ENCODE results near the gene PEDS1. TPM values are rescaled to one million over a fixed set of nuclear protein-coding genes. Genes with fewer than 3 reads are reported as not detected.

Gene PEDS1
- total and polyA plus RNA-seq, 2 of the 13 experiments (the other 11 are each of a cell fraction or from before 2014, with no cell fraction given) = 30.5 to 93.9 TPM

DNA sequence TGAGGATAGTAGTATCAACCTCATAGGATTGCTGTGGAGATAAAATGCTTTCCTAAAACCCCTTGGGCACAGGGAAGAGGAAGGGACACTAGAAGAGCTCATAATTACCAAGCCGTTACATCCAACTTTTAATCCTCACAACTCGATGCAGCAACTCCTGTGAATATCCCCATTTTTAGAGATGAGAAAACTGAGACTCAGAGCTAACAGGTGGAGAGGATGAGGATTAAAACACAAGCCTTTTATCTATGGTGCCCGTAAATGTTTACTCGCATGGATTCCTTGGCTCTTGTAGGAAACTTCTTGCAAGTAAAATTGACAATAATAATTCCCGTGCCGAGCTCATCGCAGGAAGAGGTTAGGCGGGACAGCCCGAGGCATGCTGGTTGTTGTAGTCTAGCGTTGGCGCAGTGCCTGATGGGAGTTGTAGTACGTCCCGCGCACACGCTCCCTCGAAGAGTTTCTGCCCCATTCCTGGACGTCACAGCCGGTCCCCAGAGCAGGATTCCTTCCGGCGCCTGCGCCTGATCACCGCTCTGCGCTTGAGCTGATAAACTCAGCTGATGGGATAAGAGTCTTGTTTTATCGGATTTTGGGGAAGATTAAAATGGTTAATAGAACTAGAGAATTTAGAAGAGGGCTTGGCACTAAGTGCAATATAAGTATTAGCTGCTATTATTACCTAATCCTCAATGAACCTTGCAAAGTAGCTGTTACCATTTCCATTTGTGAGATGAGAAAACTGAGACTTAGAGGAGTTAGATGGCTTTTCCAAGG lies 37.7 kb downstream of the PEDS1 start (continued):
- peak; percentile 97 for TF ChIP-seq GABPB1 (CRISPR knock-in tag; IDR thresholded peaks at IDR 0.05)
- peak; percentile 98 for TF ChIP-seq SUZ12 (IDR thresholded peaks at IDR 0.05; ENCODE audit: low read depth, low read length)
- TF ChIP-seq NFE2L2 (IDR thresholded peaks at IDR 0.05; ENCODE audit: low read length) = peak; percentile 0; the same call in 1 of the 2 replicates
- TF ChIP-seq ZNF496 (CRISPR knock-in tag; IDR thresholded peaks at IDR 0.05; ENCODE audit: insufficient replicate concordance) = no peak
- peak; percentile 96 for TF ChIP-seq ZFP62 (CRISPR knock-in tag; IDR thresholded peaks at IDR 0.05)
- TF ChIP-seq, protein P1, sequence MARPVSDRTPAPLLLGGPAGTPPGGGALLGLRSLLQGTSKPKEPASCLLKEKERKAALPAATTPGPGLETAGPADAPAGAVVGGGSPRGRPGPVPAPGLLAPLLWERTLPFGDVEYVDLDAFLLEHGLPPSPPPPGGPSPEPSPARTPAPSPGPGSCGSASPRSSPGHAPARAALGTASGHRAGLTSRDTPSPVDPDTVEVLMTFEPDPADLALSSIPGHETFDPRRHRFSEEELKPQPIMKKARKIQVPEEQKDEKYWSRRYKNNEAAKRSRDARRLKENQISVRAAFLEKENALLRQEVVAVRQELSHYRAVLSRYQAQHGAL (CRISPR knock-in tag; IDR thresholded peaks at IDR 0.05; ENCODE audit: not compliant biosample characterization) = peak; percentile 56
- TF ChIP-seq RARA (CRISPR knock-in tag; IDR thresholded peaks at IDR 0.05) = peak; percentile 44; the same call in 1 of the 2 replicates
- peak; percentile 91 for TF ChIP-seq ATF2 (CRISPR knock-in tag; IDR thresholded peaks at IDR 0.05)
- TF ChIP-seq XRCC5 (optimal IDR thresholded peaks at IDR 0.05; ENCODE audit: low read length) = peak; percentile 94
- TF ChIP-seq NR2F6 (IDR thresholded peaks at IDR 0.05) = no peak
- peak; percentile 48 for TF ChIP-seq NR2F6 (CRISPR knock-in tag; IDR thresholded peaks at IDR 0.05)
- peak; percentile 80 for TF ChIP-seq BCL6 (CRISPR knock-in tag; IDR thresholded peaks at IDR 0.05)
- TF ChIP-seq MIER3 (CRISPR knock-in tag; IDR thresholded peaks at IDR 0.05; ENCODE audit: borderline replicate concordance) = peak; percentile 56; the same call in 1 of the 2 replicates
- TF ChIP-seq ZFX (CRISPR knock-in tag; IDR thresholded peaks at IDR 0.05; ENCODE audit: low read depth) = peak; percentile 54; the same call in 1 of the 2 replicates
- peak; percentile 78 for TF ChIP-seq PITX1 (CRISPR knock-in tag; IDR thresholded peaks at IDR 0.05)
- TF ChIP-seq RFXANK (CRISPR knock-in tag; IDR thresholded peaks at IDR 0.05) = 0 out of 2 replicates have a peak, but pooled peaks have one; percentile 44
- TF ChIP-seq ZNF614 (CRISPR knock-in tag; IDR thresholded peaks at IDR 0.05; ENCODE audit: borderline replicate concordance) = peak; percentile 84; the same call in 1 of the 2 replicates
- TF ChIP-seq CREM (IDR thresholded peaks at IDR 0.05) = peak; percentile 98
- TF ChIP-seq CREM (CRISPR knock-in tag; IDR thresholded peaks at IDR 0.05) = no peak
- TF ChIP-seq TAF15 (IDR thresholded peaks at IDR 0.05; ENCODE audit: low read depth, low read length, poor library complexity, severe bottlenecking) = no peak
- TF ChIP-seq ARID5B (CRISPR knock-in tag; IDR thresholded peaks at IDR 0.05) = peak; percentile 46; the same call in 1 of the 2 replicates
- TF ChIP-seq CTCF (CRISPR knock-in tag; IDR thresholded peaks at IDR 0.05) = 0 out of 2 replicates have a peak, but pooled peaks have one; percentile 2

All from HepG2 (cell line).